ENCODE results near the gene FN3KRP.
A peak's percentile ranks its signal among the peaks of the same experiment; 100 is the strongest.
"Not testable (repeated sequence)": the region's sequence is repeated elsewhere in the genome, so short reads cannot be mapped to it uniquely, and the experiment has no call there.

FN3KRP gene

DNA sequence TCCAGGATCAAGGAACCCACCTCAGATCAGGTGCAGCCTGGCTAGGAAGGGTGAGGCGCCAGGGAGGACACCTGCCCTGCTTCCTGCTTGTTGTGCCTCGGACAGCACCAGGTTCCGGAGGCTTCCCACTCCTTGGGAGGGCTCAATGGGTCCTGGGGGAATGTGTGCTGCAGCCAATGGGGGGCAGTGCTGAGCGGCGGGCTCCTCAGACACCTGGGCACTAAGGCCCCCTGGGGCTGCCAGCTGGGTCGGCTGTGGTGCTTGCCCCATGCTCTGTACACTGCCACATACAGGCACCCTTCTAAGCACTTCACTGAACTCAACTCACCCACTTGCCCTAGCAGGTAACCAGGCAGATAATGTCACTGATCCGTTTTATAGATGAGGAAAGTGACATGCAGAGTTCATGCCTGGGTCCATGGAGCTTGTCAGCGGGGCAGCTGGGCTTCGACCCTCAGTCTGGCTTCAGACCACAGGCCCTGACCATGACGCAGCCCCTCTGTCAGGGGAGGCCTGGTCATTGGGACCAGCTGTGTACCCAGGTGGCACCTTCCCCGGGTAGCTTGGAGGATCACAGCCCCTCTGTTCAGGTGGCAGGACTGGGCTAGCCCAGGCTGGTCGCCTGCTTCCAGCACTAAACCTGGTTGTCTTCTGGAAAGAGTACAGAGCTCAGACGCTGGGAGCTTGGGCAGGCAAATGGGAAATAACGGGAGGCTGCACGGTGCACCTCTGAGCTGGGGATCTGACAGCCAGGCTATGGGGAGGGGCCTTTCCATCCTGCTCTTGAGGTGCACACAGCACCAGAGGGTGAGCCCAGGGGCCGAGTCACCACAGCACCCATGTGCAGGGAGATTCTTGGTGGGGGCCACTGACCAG, 27.1 kb downstream of the FN3KRP start:
- DNase-seq (ENCODE audit: low spot score) = no peak

DNA sequence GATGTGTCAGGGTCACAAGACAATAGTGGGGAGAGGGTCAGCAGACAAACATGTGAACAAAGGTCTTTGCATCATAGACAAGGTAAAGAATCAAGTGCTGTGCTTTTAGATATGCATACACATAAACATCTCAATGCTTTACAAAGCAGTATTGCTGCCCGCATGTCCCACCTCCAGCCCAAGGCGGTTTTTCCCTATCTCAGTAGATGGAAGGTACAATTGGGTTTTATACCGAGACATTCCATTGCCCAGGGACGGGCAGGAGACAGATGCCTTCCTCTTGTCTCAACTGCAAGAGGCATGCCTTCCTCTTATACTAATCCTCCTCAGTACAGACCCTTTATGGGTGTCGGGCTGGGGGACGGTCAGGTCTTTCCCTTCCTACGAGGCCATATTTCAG, 28.2 kb downstream of the FN3KRP start:
- not testable (repeated sequence) for DNase-seq (ENCODE audit: low spot score)

DNA sequence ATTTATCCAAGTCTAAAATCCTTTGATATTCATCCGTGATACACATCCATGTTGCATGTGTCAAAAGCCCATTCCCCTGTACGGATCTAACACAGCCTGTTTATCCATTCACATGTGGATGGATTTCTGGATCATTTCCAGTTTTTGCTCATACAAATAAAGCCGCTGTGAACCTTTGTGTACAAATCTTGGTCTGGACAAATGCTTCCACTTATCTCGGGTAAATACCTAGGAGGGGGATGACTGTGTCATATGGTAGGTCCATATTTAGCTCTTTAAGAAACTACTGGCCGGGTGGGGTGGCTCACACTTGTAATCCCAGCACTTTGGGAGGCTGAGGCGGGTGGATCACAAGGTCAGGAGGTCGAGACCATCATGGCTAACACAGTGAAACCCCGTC, 29.0 kb downstream of the FN3KRP start:
- DNase-seq (ENCODE audit: low spot score) = no peak

DNA sequence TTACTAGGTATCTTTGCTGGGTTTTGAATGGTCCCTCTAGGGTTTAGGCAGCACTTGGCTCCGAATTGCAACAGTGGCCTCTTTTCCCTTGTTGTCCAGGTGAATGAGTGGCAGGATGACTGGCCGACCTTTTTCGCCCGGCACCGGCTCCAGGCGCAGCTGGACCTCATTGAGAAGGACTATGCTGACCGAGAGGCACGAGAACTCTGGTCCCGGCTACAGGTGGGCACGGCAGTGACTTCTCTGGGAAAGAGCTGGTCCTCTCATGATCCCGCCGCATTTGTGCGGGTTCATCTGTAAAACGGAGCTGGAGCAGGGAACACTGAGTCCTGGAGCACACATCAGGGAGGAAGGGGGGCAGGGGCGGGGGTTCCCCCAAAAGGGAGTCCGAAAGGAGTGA, 32.2 kb downstream of the FN3KRP start:
- DNase-seq (ENCODE audit: low spot score) = no peak

DNA sequence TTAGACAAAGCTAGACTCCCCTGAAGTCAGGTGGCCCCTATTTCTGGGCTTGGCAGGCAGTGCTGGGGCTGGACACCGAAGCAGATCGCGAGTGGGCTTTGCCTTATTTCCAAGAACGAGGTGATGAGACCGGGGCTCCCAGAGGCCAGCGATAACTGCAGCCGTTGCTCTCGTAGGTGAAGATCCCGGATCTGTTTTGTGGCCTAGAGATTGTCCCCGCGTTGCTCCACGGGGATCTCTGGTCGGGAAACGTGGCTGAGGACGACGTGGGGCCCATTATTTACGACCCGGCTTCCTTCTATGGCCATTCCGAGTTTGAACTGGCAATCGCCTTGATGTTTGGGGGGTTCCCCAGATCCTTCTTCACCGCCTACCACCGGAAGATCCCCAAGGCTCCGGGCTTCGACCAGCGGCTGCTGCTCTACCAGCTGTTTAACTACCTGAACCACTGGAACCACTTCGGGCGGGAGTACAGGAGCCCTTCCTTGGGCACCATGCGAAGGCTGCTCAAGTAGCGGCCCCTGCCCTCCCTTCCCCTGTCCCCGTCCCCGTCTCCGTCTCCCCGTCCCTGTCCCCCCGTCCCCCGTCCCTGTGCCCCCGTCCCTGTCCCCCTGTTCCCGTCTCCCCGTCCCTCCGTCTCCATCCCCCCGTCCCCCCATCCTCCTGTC, 33.9 kb downstream of the FN3KRP start:
- no peak for DNase-seq (ENCODE audit: low spot score)

DNA sequence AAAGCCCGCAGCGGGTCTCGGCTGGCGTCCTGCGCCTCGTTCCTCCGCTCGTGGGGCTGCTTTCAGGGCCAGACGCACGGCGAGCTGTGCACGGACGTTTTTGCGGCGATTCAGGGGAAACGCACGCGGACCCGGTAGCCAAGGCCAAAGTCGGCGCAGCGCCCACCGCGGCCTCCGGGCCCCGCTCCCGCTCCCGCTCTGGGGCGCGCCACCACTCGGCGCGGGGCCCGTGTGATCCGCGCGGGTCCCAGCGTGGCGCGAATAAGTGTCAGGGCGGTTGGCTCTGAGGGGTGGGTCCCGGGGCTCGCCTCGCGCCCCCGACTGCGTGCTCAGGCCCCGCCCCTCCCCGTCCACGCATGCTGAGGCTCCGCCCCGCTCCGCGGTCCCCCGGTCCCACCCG, 34.7 kb downstream of the FN3KRP start:
- no peak for DNase-seq (ENCODE audit: low spot score)

DNA sequence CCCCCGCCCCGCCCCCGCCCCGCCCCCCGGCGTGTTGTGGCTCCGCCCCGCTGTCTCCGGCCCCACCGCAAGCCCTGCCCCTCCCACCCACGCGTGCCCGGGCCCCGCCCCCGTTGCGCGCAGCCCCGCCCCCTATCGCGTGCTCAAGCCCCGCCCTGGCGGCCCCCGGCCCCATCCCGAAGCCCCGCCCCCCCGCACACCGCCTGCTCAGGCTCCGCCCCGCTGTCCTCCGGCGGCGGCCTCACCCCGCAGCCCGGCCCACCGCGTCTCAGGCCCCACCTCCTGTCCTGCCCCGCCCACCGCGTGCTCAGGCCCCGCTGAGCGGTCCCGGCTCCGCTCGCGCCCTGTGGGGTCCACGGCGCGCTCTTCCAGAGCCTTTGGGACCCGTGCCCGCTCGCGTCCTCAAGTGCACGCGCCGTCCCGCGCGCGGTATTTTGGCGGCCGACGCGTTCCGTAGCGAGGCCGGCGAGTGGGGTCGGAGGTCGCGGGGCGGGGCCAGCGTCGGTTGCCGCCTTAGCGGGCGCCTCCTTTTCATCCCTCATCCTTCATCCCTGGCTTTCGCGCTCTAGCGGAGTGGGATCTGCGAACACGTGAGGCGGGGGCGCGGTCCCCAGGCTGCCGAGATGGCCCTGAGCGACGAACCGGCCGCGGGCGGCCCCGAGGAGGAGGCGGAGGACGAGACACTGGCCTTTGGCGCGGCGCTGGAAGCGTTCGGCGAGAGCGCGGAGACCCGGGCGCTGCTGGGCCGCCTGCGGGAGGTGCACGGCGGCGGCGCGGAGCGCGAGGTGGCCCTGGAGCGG, 35.3 kb downstream of the FN3KRP start, which contains the start of gene TBCD:
TBCD (plus strand) TSS at position 495 of the 800 bp plus-strand sequence; CDS start at position 624, 129 bp downstream.
- peak; percentile 89 for DNase-seq (ENCODE audit: low spot score)

DNA sequence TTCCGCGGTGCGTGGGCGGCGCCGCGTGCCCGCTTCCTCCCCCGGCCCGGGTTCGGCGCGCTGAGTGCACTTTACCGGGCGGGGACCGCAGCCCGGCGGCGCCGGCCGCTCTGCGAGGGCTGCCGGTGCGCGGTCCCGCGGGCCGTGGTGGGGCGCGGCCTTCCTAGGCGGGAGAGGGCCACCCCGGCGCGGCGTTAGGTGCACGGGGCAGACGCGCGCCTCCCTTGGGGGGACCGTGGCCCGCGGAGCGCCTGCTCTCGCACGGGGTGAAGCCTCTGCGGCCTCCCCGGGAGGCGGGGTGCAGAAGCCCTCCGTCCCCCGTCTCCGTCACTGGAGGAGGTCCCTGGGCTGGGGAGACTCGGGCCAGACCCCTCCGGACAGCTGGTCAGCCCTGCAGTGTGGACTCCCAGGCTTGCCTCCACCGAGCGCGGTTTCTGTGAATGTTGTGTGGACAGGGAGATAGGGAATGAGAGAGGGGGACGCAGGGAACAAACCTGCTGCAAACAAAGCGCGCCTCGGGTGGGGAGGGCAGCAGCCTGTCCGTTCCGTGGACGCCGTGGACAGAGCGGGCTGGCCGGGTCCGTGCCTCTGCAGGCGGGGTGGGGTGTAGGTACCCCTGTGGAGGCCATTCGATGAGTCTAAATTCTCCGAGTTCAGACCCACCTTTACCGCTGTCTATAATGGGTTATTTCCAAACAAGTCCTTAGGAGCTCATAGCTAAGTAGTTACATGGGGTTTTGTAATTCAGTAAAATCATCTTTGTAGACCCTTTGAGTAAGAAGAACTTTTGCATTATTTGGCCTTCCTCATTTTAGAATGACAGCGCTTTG, 36.1 kb downstream of the FN3KRP start:
- no peak for DNase-seq (ENCODE audit: low spot score)

DNA sequence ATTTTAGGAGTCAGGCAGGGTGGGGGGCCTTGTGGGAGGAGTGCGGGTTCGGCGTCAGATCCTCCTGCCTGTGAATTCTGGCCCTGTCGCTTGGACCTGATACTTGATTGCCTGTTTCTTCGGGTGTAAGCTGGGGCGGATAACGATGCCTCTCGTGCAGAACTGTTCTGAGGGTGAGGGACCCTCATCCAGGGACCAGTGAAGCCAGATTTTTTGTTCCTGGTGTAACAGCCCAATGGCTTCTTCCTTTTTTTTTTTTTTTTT, 36.6 kb downstream of the FN3KRP start:
- no peak for DNase-seq (ENCODE audit: low spot score)

DNA sequence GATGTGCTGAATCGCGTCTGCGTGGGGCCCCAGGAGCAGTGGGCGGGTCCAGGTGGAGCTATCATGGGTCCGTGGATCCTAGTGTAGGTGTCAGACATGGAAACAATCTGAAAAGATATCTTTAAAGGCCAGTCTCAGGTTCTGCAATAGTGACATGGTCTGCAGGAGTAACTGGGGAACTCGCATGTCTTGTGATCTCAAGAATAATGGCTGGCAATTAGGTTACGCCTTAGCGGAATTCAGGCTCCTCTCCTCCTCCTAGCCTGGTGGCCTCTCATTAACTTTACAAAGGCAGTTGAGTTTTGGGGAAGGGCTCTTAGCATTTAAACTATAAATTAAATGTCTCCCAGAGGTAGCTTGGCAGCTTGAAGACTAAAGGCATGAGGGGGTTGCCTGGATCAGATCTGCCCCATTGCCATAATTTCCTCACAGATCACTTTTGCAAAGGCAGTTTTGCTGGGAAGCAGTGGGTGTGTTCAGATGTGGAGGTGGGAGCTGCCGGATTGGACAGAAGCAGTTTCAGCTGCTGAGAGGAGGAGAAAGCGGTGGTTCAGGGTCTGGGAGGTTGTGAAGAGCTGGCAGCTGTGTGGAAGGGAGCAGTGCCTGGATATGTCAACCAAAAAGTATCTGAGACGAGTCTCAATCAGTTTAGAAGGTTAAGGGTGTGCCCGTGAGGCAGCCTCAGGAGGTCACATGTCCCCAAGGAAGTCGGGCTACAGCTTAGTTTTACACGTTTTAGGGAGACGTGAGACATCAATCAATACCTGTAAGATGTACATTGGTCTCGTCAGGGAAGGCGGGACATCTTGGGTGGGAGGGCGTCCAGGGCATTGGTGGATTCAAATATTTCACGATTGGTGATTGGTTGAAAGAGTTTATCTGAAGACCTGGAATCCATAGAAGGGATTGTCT, 38.0 kb downstream of the FN3KRP start:
- peak; percentile 21 for DNase-seq (ENCODE audit: low spot score)

DNA sequence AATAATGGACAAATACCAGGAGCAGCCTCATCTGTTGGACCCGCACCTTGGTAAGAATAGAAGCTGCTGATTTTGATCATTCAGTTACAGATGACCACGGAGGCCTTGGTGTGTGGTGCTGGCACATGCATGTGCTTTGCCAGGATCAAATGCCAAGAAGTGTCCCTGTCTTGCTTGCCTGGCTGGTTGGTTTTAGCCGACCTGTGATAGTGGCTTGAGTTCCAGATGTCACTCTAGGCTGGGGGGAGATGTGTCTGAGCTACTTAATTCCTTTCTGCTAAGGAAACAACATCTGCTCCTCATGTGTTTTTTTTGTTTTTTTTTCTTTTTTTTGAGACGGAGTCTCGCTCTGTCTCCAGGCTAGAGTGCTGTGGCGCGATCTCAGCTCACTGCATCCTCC, 39.7 kb downstream of the FN3KRP start:
- DNase-seq (ENCODE audit: low spot score) = no peak

DNA sequence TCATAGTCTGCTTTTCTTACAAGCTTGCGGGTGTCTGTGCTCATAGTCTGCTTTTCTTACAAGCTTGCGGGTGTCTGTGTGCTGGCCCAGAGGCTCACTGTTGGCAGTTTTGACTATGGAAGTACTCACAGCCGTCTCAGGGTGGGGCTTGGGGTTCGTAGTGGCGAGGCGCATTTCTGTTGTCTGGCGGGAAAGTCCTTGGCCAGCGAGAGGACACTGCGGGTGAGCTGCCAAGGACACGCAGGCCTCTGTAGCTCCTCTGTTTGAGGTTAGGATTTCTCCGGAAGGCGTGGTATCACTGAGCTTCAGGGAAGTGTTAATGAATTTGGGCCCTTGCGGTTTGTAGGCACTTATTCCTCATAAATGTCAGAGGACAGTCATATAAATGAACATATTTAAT, 48.9 kb downstream of the FN3KRP start:
- no peak for DNase-seq (ENCODE audit: low spot score)

DNA sequence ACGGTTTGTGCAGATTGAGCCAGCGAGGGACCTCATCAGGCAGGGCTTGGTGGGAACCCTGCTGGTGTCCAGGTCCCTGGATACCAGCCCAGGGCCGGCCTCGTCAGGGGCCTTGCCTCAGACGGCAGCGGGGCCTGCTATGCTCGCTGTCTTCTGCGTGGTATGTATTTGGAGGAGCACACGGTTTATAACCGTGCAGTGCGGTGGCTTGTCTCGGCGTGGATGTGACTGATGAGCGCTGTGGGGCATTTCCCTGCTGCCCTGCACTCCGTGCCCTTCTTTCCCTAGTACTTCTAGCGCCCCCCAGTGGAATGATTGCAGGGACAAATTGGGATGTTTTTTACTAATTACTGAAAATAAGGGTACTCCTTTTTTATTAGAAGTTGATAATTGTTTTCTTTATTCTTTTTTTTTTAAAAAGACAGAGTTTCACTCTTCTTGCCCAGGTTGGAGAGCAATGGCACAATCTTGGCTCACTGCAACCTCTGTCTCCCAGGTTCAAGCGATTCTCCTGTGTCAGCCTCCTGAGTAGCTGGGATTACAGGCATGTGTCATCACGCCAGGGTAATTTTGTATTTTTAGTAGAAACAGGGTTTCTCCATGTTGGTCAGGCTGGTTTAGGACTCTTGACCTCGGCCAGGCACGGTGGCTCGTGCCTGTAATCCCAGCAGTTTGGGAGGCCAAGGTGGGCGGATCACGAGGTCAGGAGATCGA, 50.7 kb downstream of the FN3KRP start:
- peak; percentile 64 for DNase-seq (ENCODE audit: low spot score)

DNA sequence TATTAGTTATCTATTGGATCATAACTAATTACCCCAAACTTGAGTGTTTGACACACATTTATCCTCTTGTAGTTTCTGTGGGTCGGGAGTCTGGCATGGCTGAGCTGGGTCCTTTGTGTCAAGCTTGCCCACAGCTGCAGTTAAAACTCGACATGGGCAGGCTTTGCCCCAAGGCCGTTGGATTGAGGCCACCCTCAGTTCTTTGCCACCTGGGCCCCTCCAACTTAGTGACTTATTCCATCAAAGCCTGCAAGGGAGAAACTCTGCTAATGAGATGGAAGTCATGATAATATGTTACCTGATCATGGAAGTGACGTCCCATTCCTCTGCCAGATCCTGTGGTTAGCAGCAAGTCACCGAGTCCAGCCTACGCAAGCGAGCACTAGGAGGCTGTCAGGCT, 52.5 kb downstream of the FN3KRP start:
- no peak for DNase-seq (ENCODE audit: low spot score)

DNA sequence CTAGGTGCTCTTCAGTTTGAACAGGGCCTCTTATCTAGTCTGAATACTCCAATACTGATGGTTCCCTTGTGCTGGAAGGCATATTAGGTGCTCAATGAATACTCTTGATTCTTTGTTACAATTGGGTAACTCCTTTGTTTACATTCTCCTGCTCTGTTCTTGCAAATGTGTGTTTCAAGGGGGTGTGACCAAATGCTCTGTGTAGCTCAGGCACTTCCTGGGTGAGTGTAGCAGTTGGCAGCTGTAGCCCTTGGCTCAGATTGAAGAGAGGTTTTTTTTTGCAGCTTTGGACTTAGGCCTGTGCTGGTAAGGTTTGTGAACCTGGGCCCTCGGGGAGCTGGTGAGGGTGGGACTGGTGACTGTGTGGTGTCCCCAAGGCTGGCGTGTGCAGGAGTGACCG, 55.5 kb downstream of the FN3KRP start:
- no peak for DNase-seq (ENCODE audit: low spot score)

DNA sequence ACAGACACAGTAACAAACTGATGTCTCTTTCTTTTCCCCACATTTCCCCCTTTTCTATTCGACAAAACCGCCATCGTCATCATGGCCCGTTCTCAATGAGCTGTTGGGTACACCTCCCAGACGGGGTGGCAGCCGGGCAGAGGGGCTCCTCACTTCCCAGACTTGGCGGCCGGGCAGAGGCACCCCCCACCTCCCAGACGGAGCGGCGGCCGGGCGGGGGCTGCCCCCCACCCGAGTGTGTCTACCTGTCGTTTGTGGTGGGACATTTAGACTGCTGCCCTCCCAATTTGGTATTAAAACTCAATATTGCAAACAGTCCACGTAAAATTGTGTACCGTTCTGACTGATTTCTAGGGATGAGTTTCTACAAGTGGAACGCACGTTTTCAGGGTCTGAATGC, 58.0 kb downstream of the FN3KRP start:
- DNase-seq (ENCODE audit: low spot score) = not testable (repeated sequence)

DNA sequence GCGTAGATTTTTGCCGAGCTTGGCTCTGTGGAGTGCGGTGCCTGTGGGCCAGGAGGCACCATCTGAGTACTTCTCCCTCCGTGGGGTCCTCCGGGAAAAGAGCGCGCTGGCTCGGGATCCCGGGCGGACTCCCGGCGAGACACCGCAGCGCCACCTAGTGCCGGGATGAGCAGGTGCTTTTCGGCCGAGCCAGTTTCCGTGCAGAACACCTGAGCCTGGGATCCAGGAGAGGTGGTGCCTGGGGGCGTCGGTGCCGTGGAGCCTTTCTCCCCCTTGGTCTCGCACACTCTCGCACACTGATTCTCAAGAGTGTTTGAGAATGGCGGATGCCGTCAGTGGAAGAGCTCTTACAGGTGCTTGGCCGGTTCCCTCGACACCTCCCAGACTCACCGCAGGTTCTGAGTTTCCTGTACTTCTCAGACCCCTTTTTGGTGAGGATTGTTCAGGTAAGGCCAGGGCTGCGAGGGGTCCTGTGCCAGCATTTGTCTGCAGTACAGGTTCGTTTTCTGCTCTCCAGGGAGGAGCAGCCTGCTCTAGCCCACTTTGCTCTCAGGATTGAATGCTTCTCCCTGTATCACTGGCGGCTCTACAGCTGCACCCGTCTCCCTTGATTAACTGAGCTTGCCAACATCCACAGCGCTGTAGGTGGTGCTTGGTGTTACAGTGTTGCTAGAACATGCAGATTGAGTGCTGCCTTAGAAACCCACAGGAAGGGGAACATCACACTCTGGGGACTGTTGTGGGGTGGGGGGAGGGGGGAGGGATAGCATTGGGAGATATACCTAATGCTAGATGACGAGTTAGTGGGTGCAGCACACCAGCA, 58.7 kb downstream of the FN3KRP start:
- peak; percentile 52 for DNase-seq (ENCODE audit: low spot score)

DNA sequence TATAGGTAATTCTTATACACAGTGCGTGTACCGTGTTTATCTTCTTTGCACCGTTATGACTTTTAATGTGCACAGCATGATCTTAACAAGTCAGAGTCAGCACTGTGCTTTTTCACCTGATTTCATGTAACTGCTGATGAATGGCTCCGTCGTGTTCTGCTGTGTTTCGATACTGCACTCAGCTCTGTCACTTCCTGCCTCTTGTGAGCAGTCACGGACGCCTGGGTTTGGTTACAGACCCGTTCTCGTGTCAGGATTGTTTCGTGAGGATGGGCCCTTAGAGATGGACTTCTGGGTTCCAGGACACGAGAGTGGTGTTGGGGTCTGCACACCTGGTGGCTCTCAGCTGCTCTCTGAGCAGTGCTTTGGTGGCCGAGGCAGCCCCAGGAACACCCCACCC, 59.9 kb downstream of the FN3KRP start:
- DNase-seq (ENCODE audit: low spot score) = no peak
